Right lobe of liver (tissue), 4 donors: Measurements from ENCODE around the gene CTTN.

Source experiments
- POLR2A ChIP-seq: fragments of 450-650 bp; IDR thresholded peaks from one replicate; pipeline ENCODE4 v1.6.1; 2017; ENCODE audit warnings: antibody characterized with exemption, mild to moderate bottlenecking
- TF ChIP-seq, protein P1 (sequence below), 4 donors: fragments of 200-600 bp in 3 of 4; fragments of 450-650 bp in 1 of 4; IDR thresholded peaks; one replicate each; pipeline versions ENCODE4 v1.5.1 to v1.8.0; 2016 to 2022; ENCODE audit warnings: antibody characterized with exemption in 4 of 4, mild to moderate bottlenecking in 2 of 4
- donor health status: DM: no; HTN: no; CAD: no.
- donor health status: DM: no; HTN: no; CAD: no.
- donor health status: DM: no; HTN: yes; CAD: no.

DNA sequence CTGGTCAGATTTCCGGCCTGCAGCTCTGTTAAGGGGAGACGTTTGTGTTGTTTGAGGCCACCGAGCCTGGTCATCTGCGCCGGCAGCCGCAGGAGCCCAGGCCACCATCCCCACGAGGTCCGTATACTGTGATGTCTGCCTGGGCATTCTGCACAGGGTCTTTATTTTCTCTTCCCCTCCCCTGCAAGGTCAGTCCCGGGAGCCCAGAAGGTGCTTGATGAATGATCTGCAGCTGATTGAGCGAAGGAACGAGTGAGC lies 45.4 kb downstream of the CTTN start:
- TF ChIP-seq, protein P1, sequence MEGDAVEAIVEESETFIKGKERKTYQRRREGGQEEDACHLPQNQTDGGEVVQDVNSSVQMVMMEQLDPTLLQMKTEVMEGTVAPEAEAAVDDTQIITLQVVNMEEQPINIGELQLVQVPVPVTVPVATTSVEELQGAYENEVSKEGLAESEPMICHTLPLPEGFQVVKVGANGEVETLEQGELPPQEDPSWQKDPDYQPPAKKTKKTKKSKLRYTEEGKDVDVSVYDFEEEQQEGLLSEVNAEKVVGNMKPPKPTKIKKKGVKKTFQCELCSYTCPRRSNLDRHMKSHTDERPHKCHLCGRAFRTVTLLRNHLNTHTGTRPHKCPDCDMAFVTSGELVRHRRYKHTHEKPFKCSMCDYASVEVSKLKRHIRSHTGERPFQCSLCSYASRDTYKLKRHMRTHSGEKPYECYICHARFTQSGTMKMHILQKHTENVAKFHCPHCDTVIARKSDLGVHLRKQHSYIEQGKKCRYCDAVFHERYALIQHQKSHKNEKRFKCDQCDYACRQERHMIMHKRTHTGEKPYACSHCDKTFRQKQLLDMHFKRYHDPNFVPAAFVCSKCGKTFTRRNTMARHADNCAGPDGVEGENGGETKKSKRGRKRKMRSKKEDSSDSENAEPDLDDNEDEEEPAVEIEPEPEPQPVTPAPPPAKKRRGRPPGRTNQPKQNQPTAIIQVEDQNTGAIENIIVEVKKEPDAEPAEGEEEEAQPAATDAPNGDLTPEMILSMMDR (IDR thresholded peaks at IDR 0.05), result no peak
- no peak for TF ChIP-seq POLR2A
